ENCODE measurements around the gene PSORS1C2. TPM values are rescaled to one million over a fixed set of nuclear protein-coding genes. Genes with fewer than 3 reads are reported as not detected.
A peak's percentile ranks its signal among the peaks of the same experiment; 100 is the strongest.

PSORS1C2 gene
- total RNA-seq, 1 experiment from 2014 or later = 0.55 TPM

DNA sequence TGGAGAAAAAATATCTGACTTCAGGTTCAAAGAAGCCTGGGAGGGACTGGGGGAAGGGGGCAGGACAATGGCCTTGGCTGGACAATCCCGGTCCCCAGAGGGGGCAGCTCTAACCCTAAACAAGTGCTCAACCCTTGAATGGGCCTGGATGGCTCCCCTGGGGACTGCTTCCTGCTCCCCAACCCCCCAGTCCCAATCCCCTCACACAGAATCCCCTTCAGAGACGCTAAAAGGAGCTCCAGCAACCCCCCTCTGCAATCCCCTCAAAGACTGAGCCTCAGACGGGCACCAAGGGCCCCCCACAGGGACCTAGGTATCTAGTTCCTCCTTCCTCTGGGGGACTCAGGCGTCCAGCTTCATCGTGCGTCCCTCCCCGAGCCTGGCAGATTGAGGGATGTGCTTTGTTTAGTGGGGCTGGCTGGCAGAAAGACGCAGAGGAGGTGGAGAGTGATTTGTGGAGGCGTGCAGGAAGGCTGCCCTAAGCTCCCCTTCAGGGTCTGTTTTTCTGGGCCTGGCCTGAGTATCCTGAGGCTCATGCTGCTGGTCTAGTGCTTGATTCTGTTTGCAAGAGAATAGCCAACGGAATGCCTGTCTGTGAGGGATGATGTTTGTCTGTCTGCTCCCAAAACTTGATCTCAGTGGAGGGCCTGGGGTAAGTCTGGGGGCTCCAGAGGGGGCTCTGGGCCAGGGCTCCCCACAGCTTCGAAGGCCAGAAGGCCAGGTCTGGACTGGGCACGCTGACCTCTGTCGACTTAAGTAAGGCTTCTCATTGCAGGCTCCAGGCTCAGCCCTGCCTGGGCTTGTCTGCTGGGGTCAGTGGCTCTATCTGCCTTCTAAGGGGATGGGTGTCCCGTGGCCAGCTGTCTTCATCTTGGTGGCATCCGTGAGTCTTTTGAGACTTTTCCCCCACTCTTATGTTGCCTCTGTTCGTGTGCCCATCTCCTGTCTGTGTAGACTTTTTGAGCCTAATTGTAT is 33.4 kb upstream of the PSORS1C2 start:
- peak overlapping the region; percentile 81 for H3K4me3 Mint-ChIP-seq
- H3K27me3 Mint-ChIP-seq (ENCODE audit: low read depth) = no peaks in the 10 kb centered on the region
- CTCF ChIA-PET = interaction anchor here (0.5 to 4.8 kb wide), 18 partner anchors 9 to 719 kb away, joined by 3 to 60 read pairs (median 6); partner anchors contain the start of genes CCHCR1, PSORS1C1, PSORS1C2 and TCF19
- peak overlapping the region; percentile 100 for H3K27ac Mint-ChIP-seq
- H3K9me3 Mint-ChIP-seq = no peaks in the 10 kb centered on the region
- peaks cover 59% of the 10 kb centered on the region for H3K4me1 Mint-ChIP-seq
- POLR2A ChIA-PET = interaction anchor here (0.5 to 2.9 kb wide), 21 partner anchors 8 to 491 kb away, joined by 3 to 44 read pairs (median 4); partner anchors contain the start of genes GTF2H4, PSORS1C2, TCF19 and VARS2
- H3K36me3 Mint-ChIP-seq = peaks cover 34% of the 10 kb centered on the region
- ATAC-seq (peak; percentile 67), DNase-seq (ENCODE audit: low spot score) (peak; percentile 90)
- TF ChIP-seq, protein P1, sequence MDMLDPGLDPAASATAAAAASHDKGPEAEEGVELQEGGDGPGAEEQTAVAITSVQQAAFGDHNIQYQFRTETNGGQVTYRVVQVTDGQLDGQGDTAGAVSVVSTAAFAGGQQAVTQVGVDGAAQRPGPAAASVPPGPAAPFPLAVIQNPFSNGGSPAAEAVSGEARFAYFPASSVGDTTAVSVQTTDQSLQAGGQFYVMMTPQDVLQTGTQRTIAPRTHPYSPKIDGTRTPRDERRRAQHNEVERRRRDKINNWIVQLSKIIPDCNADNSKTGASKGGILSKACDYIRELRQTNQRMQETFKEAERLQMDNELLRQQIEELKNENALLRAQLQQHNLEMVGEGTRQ (CRISPR knock-in tag; IDR thresholded peaks at IDR 0.05) = no peak
- TF ChIP-seq ZNF121 (CRISPR knock-in tag; IDR thresholded peaks at IDR 0.05) (no peak), NFE2L1 (CRISPR knock-in tag; IDR thresholded peaks at IDR 0.05) (no peak), ZNF219 (CRISPR knock-in tag; IDR thresholded peaks at IDR 0.05; ENCODE audit: borderline replicate concordance) (no peak), HMGA2 (CRISPR knock-in tag; IDR thresholded peaks at IDR 0.05) (no peak), ATF1 (CRISPR knock-in tag; IDR thresholded peaks at IDR 0.05) (no peak), MXD4 (CRISPR knock-in tag; IDR thresholded peaks at IDR 0.05; ENCODE audit: borderline replicate concordance) (no peak), TEAD1 (CRISPR knock-in tag; IDR thresholded peaks at IDR 0.05) (no peak), RELA (CRISPR knock-in tag; IDR thresholded peaks at IDR 0.05; ENCODE audit: borderline replicate concordance) (no peak), ETV6 (CRISPR knock-in tag; IDR thresholded peaks at IDR 0.05) (0 out of 2 replicates have a peak, but pooled peaks have one; percentile 20), GRHL2 (CRISPR knock-in tag; IDR thresholded peaks at IDR 0.05; ENCODE audit: insufficient replicate concordance, severe bottlenecking) (no peak), ZNF396 (CRISPR knock-in tag; IDR thresholded peaks at IDR 0.05; ENCODE audit: borderline replicate concordance) (no peak), IRF2 (CRISPR knock-in tag; IDR thresholded peaks at IDR 0.05; ENCODE audit: borderline replicate concordance, low read depth) (no peak), SP1 (CRISPR knock-in tag; conservative IDR thresholded peaks at IDR 0.05) (peak; percentile 76)
- TF ChIP-seq, protein P2, sequence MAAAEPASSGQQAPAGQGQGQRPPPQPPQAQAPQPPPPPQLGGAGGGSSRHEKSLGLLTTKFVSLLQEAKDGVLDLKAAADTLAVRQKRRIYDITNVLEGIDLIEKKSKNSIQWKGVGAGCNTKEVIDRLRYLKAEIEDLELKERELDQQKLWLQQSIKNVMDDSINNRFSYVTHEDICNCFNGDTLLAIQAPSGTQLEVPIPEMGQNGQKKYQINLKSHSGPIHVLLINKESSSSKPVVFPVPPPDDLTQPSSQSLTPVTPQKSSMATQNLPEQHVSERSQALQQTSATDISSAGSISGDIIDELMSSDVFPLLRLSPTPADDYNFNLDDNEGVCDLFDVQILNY (CRISPR knock-in tag; IDR thresholded peaks at IDR 0.05) = no peak
- TF ChIP-seq, protein P3, sequence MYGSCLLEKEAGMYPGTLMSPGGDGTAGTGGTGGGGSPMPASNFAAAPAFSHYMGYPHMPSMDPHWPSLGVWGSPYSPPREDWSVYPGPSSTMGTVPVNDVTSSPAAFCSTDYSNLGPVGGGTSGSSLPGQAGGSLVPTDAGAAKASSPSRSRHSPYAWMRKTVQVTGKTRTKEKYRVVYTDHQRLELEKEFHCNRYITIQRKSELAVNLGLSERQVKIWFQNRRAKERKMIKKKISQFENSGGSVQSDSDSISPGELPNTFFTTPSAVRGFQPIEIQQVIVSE (CRISPR knock-in tag; IDR thresholded peaks at IDR 0.05; ENCODE audit: borderline replicate concordance) = no peak
- TF ChIP-seq, protein P4, sequence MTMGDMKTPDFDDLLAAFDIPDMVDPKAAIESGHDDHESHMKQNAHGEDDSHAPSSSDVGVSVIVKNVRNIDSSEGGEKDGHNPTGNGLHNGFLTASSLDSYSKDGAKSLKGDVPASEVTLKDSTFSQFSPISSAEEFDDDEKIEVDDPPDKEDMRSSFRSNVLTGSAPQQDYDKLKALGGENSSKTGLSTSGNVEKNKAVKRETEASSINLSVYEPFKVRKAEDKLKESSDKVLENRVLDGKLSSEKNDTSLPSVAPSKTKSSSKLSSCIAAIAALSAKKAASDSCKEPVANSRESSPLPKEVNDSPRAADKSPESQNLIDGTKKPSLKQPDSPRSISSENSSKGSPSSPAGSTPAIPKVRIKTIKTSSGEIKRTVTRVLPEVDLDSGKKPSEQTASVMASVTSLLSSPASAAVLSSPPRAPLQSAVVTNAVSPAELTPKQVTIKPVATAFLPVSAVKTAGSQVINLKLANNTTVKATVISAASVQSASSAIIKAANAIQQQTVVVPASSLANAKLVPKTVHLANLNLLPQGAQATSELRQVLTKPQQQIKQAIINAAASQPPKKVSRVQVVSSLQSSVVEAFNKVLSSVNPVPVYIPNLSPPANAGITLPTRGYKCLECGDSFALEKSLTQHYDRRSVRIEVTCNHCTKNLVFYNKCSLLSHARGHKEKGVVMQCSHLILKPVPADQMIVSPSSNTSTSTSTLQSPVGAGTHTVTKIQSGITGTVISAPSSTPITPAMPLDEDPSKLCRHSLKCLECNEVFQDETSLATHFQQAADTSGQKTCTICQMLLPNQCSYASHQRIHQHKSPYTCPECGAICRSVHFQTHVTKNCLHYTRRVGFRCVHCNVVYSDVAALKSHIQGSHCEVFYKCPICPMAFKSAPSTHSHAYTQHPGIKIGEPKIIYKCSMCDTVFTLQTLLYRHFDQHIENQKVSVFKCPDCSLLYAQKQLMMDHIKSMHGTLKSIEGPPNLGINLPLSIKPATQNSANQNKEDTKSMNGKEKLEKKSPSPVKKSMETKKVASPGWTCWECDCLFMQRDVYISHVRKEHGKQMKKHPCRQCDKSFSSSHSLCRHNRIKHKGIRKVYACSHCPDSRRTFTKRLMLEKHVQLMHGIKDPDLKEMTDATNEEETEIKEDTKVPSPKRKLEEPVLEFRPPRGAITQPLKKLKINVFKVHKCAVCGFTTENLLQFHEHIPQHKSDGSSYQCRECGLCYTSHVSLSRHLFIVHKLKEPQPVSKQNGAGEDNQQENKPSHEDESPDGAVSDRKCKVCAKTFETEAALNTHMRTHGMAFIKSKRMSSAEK (CRISPR knock-in tag; IDR thresholded peaks at IDR 0.05; ENCODE audit: borderline replicate concordance) = no peak
- TF ChIP-seq, protein P5, sequence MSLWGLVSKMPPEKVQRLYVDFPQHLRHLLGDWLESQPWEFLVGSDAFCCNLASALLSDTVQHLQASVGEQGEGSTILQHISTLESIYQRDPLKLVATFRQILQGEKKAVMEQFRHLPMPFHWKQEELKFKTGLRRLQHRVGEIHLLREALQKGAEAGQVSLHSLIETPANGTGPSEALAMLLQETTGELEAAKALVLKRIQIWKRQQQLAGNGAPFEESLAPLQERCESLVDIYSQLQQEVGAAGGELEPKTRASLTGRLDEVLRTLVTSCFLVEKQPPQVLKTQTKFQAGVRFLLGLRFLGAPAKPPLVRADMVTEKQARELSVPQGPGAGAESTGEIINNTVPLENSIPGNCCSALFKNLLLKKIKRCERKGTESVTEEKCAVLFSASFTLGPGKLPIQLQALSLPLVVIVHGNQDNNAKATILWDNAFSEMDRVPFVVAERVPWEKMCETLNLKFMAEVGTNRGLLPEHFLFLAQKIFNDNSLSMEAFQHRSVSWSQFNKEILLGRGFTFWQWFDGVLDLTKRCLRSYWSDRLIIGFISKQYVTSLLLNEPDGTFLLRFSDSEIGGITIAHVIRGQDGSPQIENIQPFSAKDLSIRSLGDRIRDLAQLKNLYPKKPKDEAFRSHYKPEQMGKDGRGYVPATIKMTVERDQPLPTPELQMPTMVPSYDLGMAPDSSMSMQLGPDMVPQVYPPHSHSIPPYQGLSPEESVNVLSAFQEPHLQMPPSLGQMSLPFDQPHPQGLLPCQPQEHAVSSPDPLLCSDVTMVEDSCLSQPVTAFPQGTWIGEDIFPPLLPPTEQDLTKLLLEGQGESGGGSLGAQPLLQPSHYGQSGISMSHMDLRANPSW (CRISPR knock-in tag; conservative IDR thresholded peaks at IDR 0.05; ENCODE audit: low read depth) = peak; percentile 76; the same call in 1 of the 2 replicates
- TF ChIP-seq, protein P6, sequence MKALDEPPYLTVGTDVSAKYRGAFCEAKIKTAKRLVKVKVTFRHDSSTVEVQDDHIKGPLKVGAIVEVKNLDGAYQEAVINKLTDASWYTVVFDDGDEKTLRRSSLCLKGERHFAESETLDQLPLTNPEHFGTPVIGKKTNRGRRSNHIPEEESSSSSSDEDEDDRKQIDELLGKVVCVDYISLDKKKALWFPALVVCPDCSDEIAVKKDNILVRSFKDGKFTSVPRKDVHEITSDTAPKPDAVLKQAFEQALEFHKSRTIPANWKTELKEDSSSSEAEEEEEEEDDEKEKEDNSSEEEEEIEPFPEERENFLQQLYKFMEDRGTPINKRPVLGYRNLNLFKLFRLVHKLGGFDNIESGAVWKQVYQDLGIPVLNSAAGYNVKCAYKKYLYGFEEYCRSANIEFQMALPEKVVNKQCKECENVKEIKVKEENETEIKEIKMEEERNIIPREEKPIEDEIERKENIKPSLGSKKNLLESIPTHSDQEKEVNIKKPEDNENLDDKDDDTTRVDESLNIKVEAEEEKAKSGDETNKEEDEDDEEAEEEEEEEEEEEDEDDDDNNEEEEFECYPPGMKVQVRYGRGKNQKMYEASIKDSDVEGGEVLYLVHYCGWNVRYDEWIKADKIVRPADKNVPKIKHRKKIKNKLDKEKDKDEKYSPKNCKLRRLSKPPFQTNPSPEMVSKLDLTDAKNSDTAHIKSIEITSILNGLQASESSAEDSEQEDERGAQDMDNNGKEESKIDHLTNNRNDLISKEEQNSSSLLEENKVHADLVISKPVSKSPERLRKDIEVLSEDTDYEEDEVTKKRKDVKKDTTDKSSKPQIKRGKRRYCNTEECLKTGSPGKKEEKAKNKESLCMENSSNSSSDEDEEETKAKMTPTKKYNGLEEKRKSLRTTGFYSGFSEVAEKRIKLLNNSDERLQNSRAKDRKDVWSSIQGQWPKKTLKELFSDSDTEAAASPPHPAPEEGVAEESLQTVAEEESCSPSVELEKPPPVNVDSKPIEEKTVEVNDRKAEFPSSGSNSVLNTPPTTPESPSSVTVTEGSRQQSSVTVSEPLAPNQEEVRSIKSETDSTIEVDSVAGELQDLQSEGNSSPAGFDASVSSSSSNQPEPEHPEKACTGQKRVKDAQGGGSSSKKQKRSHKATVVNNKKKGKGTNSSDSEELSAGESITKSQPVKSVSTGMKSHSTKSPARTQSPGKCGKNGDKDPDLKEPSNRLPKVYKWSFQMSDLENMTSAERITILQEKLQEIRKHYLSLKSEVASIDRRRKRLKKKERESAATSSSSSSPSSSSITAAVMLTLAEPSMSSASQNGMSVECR (CRISPR knock-in tag; IDR thresholded peaks at IDR 0.05; ENCODE audit: borderline replicate concordance) = no peak

Data from WTC11 (cell line).